Measurements from ENCODE around the gene DERA. TPM values are rescaled to one million over a fixed set of nuclear protein-coding genes. Genes with fewer than 3 reads are reported as not detected.
"Not testable (repeated sequence)": the region's sequence is repeated elsewhere in the genome, so short reads cannot be mapped to it uniquely, and the experiment has no call there.

Gene DERA
- total and polyA plus RNA-seq, 4 donors = 15.5 to 57.2 (median 23.7) TPM

- H3K27me3 ChIP-seq (ENCODE audit: control insufficient read depth in 1 of 2, insufficient read depth in 2 of 2, low read length in 1 of 2) = no peaks in the 10 kb centered on the region
- DNase-seq = no peak
- intact Hi-C loops (cut with DNase I) = no loop called here
- H3K36me3 ChIP-seq (ENCODE audit: control insufficient read depth in 1 of 2, insufficient read depth in 2 of 2, low read length in 1 of 2) = no peaks in the 10 kb centered on the region
- no peak overlapping the region for H3K27ac ChIP-seq (ENCODE audit: low read depth in 1 of 2, low read length in 2 of 2)
- no peak for ATAC-seq (ENCODE audit: low FRiP score)
- no peak overlapping the region for H3K4me3 ChIP-seq (ENCODE audit: low read length in 2 of 2)
- H3K9me3 ChIP-seq (ENCODE audit: control insufficient read depth, low read length) = no peaks in the 10 kb centered on the region
- no peaks in the 10 kb centered on the region for H3K4me1 ChIP-seq (ENCODE audit: control insufficient read depth in 1 of 2, insufficient read depth in 2 of 2, low read length in 2 of 2)
- 74 to 75% methylated on average over 3 of the region's 3 CpGs for WGBS, 2 donors
Observed at GRCh38 chr12:15893260-15893659, 17.9 kb upstream of the DERA start.

GRCh38 chr12:15896867-15897266 is 14.3 kb upstream of the DERA start:
- Histone ChIP-seq H3K4me3 (ENCODE audit: low read length in 2 of 2) (no peak overlapping the region), H3K4me1 (ENCODE audit: control insufficient read depth in 1 of 2, insufficient read depth in 2 of 2, low read length in 2 of 2) (no peaks in the 10 kb centered on the region), H3K36me3 (ENCODE audit: control insufficient read depth in 1 of 2, insufficient read depth in 2 of 2, low read length in 1 of 2) (no peaks in the 10 kb centered on the region), H3K9me3 (ENCODE audit: control insufficient read depth, low read length) (no peaks in the 10 kb centered on the region), H3K27ac (ENCODE audit: low read depth in 1 of 2, low read length in 2 of 2) (no peak overlapping the region), H3K27me3 (ENCODE audit: control insufficient read depth in 1 of 2, insufficient read depth in 2 of 2, low read length in 1 of 2) (no peaks in the 10 kb centered on the region)
- ATAC-seq (ENCODE audit: low FRiP score) = no peak
- WGBS, 2 donors = 91 to 100% methylated on average over 1 of the region's 1 CpG
- intact Hi-C loops (cut with DNase I) = no loop called here
- no peak for DNase-seq

- DNase-seq (no peak), ATAC-seq (ENCODE audit: low FRiP score) (no peak)
- H3K27me3 ChIP-seq (ENCODE audit: control insufficient read depth in 1 of 2, insufficient read depth in 2 of 2, low read length in 1 of 2) = no peaks in the 10 kb centered on the region
- no peaks in the 10 kb centered on the region for H3K9me3 ChIP-seq (ENCODE audit: control insufficient read depth, low read length)
- WGBS, 2 donors = 70 to 85% methylated on average over 2 of the region's 2 CpGs
- no peak overlapping the region for H3K4me3 ChIP-seq (ENCODE audit: low read length in 2 of 2)
- no peaks in the 10 kb centered on the region for H3K36me3 ChIP-seq (ENCODE audit: control insufficient read depth in 1 of 2, insufficient read depth in 2 of 2, low read length in 1 of 2)
- no peak overlapping the region for H3K27ac ChIP-seq (ENCODE audit: low read depth in 1 of 2, low read length in 2 of 2)
- H3K4me1 ChIP-seq (ENCODE audit: control insufficient read depth in 1 of 2, insufficient read depth in 2 of 2, low read length in 2 of 2) = no peaks in the 10 kb centered on the region
- intact Hi-C loops (cut with DNase I) = no loop called here
Observed at GRCh38 chr12:15897433-15897832, 13.7 kb upstream of the DERA start.

- no peak overlapping the region for H3K27ac ChIP-seq (ENCODE audit: low read depth in 1 of 2, low read length in 2 of 2)
- no peak overlapping the region for H3K4me3 ChIP-seq (ENCODE audit: low read length in 2 of 2)
- H3K4me1 ChIP-seq (ENCODE audit: control insufficient read depth in 1 of 2, insufficient read depth in 2 of 2, low read length in 2 of 2) = no peaks in the 10 kb centered on the region
- ATAC-seq (ENCODE audit: low FRiP score) (no peak), DNase-seq (no peak)
- H3K36me3 ChIP-seq (ENCODE audit: control insufficient read depth in 1 of 2, insufficient read depth in 2 of 2, low read length in 1 of 2) = peaks cover 0 to 5% of the 10 kb centered on the region in 2 donors
- H3K27me3 ChIP-seq (ENCODE audit: control insufficient read depth in 1 of 2, insufficient read depth in 2 of 2, low read length in 1 of 2) = no peaks in the 10 kb centered on the region
- H3K9me3 ChIP-seq (ENCODE audit: control insufficient read depth, low read length) = no peaks in the 10 kb centered on the region
- intact Hi-C loops (cut with DNase I) = no loop called here
Observed at GRCh38 chr12:15899282-15899870, 11.8 kb upstream of the DERA start.

- intact Hi-C loops (cut with DNase I) = no loop called here
- Histone ChIP-seq H3K36me3 (ENCODE audit: control insufficient read depth in 1 of 2, insufficient read depth in 2 of 2, low read length in 1 of 2) (peaks cover 0 to 5% of the 10 kb centered on the region in 2 donors), H3K27me3 (ENCODE audit: control insufficient read depth in 1 of 2, insufficient read depth in 2 of 2, low read length in 1 of 2) (no peaks in the 10 kb centered on the region), H3K4me1 (ENCODE audit: control insufficient read depth in 1 of 2, insufficient read depth in 2 of 2, low read length in 2 of 2) (no peaks in the 10 kb centered on the region), H3K27ac (ENCODE audit: low read depth in 1 of 2, low read length in 2 of 2) (no peak overlapping the region), H3K9me3 (ENCODE audit: control insufficient read depth, low read length) (no peaks in the 10 kb centered on the region), H3K4me3 (ENCODE audit: low read length in 2 of 2) (no peak overlapping the region)
- WGBS, 2 donors = 89 to 90% methylated on average over 5 of the region's 5 CpGs
- DNase-seq (no peak), ATAC-seq (ENCODE audit: low FRiP score) (no peak)
Observed at GRCh38 chr12:15904378-15904920, 6.7 kb upstream of the DERA start.

GRCh38 chr12:15910468-15910863 is 666 bp upstream of the DERA start:
- H3K36me3 ChIP-seq (ENCODE audit: control insufficient read depth in 1 of 2, insufficient read depth in 2 of 2, low read length in 1 of 2) = no peaks in the 10 kb centered on the region
- WGBS, 2 donors = 66 to 67% methylated on average over 5 of the region's 5 CpGs
- peak overlapping the region in 1 of 2 donors; percentile 74 for H3K4me3 ChIP-seq (ENCODE audit: low read length in 2 of 2)
- no peaks in the 10 kb centered on the region for H3K27me3 ChIP-seq (ENCODE audit: control insufficient read depth in 1 of 2, insufficient read depth in 2 of 2, low read length in 1 of 2)
- ATAC-seq (ENCODE audit: low FRiP score) (no peak), DNase-seq (no peak)
- no peaks in the 10 kb centered on the region for H3K4me1 ChIP-seq (ENCODE audit: control insufficient read depth in 1 of 2, insufficient read depth in 2 of 2, low read length in 2 of 2)
- H3K9me3 ChIP-seq (ENCODE audit: control insufficient read depth, low read length) = no peaks in the 10 kb centered on the region
- no peak overlapping the region for H3K27ac ChIP-seq (ENCODE audit: low read depth in 1 of 2, low read length in 2 of 2)
- intact Hi-C loops (cut with DNase I) = no loop called here

GRCh38 chr12:15911931-15912330 is 799 bp downstream of the DERA start:
- H3K4me1 ChIP-seq (ENCODE audit: control insufficient read depth in 1 of 2, insufficient read depth in 2 of 2, low read length in 2 of 2); H3K36me3 ChIP-seq (ENCODE audit: control insufficient read depth in 1 of 2, insufficient read depth in 2 of 2, low read length in 1 of 2); H3K9me3 ChIP-seq (ENCODE audit: control insufficient read depth, low read length); intact Hi-C loops (cut with DNase I); DNase-seq; H3K27ac ChIP-seq (ENCODE audit: low read depth in 1 of 2, low read length in 2 of 2); ATAC-seq (ENCODE audit: low FRiP score); H3K27me3 ChIP-seq (ENCODE audit: control insufficient read depth in 1 of 2, insufficient read depth in 2 of 2, low read length in 1 of 2): not testable (repeated sequence)
- peak overlapping the region; percentile 74 to 99 for H3K4me3 ChIP-seq (ENCODE audit: low read length in 2 of 2)
- 36 to 55% methylated on average over 3 of the region's 5 CpGs for WGBS, 2 donors

GRCh38 chr12:15914131-15914530 is 3.0 kb downstream of the DERA start:
- H3K27ac ChIP-seq (ENCODE audit: low read depth in 1 of 2, low read length in 2 of 2); H3K36me3 ChIP-seq (ENCODE audit: control insufficient read depth in 1 of 2, insufficient read depth in 2 of 2, low read length in 1 of 2); H3K4me3 ChIP-seq (ENCODE audit: low read length in 2 of 2); intact Hi-C loops (cut with DNase I); H3K9me3 ChIP-seq (ENCODE audit: control insufficient read depth, low read length); DNase-seq; H3K27me3 ChIP-seq (ENCODE audit: control insufficient read depth in 1 of 2, insufficient read depth in 2 of 2, low read length in 1 of 2); ATAC-seq (ENCODE audit: low FRiP score); H3K4me1 ChIP-seq (ENCODE audit: control insufficient read depth in 1 of 2, insufficient read depth in 2 of 2, low read length in 2 of 2): not testable (repeated sequence)
- WGBS, 2 donors = 93 to 94% methylated on average over 5 of the region's 5 CpGs

- no peak for DNase-seq
- intact Hi-C loops (cut with DNase I) = no loop called here
- H3K27ac ChIP-seq (ENCODE audit: low read depth in 1 of 2, low read length in 2 of 2) = no peak overlapping the region
Observed at GRCh38 chr12:15918066-15918465, 6.9 kb downstream of the DERA start.

More at GRCh38 chr12:15918066-15918465, 6.9 kb downstream of the DERA start:
- H3K4me1 ChIP-seq (ENCODE audit: control insufficient read depth in 1 of 2, insufficient read depth in 2 of 2, low read length in 2 of 2) = peaks cover 0 to 3% of the 10 kb centered on the region in 2 donors
- no peaks in the 10 kb centered on the region for H3K36me3 ChIP-seq (ENCODE audit: control insufficient read depth in 1 of 2, insufficient read depth in 2 of 2, low read length in 1 of 2)
- H3K27me3 ChIP-seq (ENCODE audit: control insufficient read depth in 1 of 2, insufficient read depth in 2 of 2, low read length in 1 of 2) = no peaks in the 10 kb centered on the region
- 91 to 93% methylated on average over 7 of the region's 7 CpGs for WGBS, 2 donors
- no peaks in the 10 kb centered on the region for H3K9me3 ChIP-seq (ENCODE audit: control insufficient read depth, low read length)
- no peak for ATAC-seq (ENCODE audit: low FRiP score)
- no peak overlapping the region for H3K4me3 ChIP-seq (ENCODE audit: low read length in 2 of 2)
